ENCODE results near the gene IL13.

GRCh38 chr5:132653716-132654115, 4.3 kb upstream of the IL13 start:
- no peak for TF ChIP-seq CTCF (IDR thresholded peaks at IDR 0.05 in 2 of 3, conservative IDR thresholded peaks at IDR 0.05 in 1 of 3; ENCODE audit: borderline replicate concordance in 1 of 3, insufficient read depth in 1 of 3, low read depth in 2 of 3, low read length in 2 of 3)
- no peak for TF ChIP-seq EZH2 (IDR thresholded peaks at IDR 0.05)
- no peak for TF ChIP-seq POLR2AphosphoS5 (IDR thresholded peaks at IDR 0.05; ENCODE audit: low read depth, low read length)
- TF ChIP-seq RAD21 (IDR thresholded peaks at IDR 0.05; ENCODE audit: low read depth), result no peak
- no peak for TF ChIP-seq REST (IDR thresholded peaks at IDR 0.05; ENCODE audit: low read depth)
- TF ChIP-seq CEBPB (IDR thresholded peaks at IDR 0.05; ENCODE audit: low read depth), result no peak
- no peak for TF ChIP-seq ZNF274 (IDR thresholded peaks at IDR 0.05; ENCODE audit: low read depth, low read length)
- TF ChIP-seq EZH2phosphoT487 (IDR thresholded peaks at IDR 0.05; ENCODE audit: borderline replicate concordance), result no peak
- no peak for TF ChIP-seq SP1 (IDR thresholded peaks at IDR 0.05; ENCODE audit: low read depth)
- TF ChIP-seq EGR1 (IDR thresholded peaks at IDR 0.05; ENCODE audit: low read depth), result no peak
- TF ChIP-seq POLR2A (IDR thresholded peaks at IDR 0.05; ENCODE audit: borderline replicate concordance, extremely low read depth, insufficient read depth, insufficient read length), result no peak
- no peak for TF ChIP-seq FOSL1 (IDR thresholded peaks at IDR 0.05; ENCODE audit: low read depth)

All from HCT116 (cell line).